ENCODE measurements around the gene TGDS.
"Not testable (repeated sequence)": the region's sequence is repeated elsewhere in the genome, so short reads cannot be mapped to it uniquely, and the experiment has no call there.

TGDS gene, protein sequence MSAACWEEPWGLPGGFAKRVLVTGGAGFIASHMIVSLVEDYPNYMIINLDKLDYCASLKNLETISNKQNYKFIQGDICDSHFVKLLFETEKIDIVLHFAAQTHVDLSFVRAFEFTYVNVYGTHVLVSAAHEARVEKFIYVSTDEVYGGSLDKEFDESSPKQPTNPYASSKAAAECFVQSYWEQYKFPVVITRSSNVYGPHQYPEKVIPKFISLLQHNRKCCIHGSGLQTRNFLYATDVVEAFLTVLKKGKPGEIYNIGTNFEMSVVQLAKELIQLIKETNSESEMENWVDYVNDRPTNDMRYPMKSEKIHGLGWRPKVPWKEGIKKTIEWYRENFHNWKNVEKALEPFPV

DNA sequence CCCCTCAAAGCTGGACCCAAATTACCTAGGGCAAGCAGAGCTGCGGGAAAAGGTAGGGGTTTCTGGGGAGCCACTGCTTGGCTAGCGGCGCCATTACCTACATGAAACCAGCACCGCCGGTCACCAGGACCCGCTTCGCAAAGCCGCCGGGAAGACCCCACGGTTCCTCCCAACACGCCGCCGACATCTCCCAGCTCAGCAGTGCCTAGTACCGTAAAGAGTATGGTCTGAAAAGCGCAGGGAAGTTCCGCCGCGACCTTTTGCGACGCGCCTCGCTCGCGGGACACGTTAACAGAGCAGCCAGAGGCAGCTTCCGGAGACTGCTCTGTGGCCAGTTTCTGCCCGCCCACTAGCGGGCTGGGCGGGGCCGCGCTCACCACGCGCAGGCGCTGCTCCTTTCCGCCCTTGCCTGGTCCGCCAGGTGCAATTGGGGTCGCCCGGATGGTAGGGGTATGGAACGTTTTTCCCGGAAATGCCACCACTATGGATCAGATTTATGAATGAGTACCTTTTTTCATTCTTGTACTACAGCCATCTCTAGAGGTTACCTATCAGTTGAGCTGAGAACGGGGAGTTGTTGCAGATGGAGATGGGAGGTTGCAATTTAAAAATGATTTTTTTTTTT, at the start of gene TGDS:
TSS of gene TGDS (minus strand) at position 203 of the 625 bp plus-strand sequence. CDS start at position 187, 16 bp downstream.
- peak; percentile 53 to 74 (median 71) for DNase-seq (ENCODE audit: low read depth in 2 of 3, low spot score in 2 of 3)

DNA sequence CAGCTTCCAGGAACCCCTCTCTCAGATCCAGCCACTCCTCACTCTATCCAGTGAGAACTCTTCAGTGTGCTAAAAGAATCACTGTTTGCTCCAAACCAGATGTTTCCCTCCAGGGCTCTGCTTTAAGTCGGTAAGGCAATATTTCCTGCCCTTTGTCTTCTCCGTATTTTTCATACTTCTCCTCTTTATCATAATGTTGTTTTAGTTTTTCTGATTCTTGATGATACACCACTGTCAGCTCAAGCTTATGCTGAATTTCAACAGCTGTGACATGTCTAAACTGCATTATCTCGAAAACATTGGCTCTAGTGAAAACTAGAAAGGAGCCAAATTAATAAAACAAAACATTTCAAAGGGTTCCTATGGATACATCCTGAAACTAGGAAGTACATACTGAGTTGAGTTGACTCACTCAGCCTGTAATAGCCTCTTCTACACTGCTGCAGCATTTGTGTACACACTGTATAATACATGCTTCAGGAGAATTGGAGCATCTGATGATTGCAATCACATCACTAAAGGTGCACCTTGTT, 45.5 kb upstream of the TGDS start:
- no peak for DNase-seq (ENCODE audit: low read depth in 2 of 3, low spot score in 2 of 3)

DNA sequence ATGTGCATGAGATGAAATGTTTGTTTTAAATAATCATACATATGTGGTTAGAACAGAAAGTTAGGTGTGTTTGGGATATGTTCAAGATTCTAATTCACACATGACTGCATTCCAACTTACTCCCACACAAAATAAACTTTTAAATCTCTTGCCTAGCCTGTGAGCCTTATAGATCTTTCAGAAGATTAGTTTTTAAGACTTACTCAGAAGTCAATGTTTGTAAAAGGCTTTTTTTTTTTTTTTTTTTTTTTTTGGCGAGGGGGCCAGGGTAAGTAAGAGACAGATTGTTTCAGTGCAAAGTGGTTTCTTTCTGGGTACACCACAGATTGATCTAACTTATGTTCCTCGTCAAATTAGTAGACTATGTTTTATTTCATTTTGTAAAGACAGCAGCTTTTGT, 44.8 kb upstream of the TGDS start:
- no peak for DNase-seq (ENCODE audit: low read depth in 2 of 3, low spot score in 2 of 3)

DNA sequence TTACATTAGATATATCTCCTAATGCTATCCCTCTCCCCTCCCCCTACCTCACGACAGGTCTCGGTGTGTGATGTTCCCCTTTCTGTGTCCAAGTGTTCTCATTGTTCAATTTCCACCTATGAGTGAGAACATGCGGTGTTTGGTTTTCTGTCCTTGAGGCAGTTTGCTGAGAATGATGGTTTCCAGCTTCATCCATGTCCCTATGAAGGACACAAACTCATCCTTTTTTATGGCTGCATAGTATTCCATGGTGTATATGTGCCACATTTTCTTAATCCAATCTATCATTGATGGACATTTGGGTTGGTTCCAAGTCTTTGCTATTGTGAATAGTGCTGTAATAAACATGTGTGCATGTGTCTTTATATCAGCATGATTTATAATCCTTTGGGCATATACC, 41.7 kb upstream of the TGDS start:
- not testable (repeated sequence) for DNase-seq (ENCODE audit: low read depth in 2 of 3, low spot score in 2 of 3)

DNA sequence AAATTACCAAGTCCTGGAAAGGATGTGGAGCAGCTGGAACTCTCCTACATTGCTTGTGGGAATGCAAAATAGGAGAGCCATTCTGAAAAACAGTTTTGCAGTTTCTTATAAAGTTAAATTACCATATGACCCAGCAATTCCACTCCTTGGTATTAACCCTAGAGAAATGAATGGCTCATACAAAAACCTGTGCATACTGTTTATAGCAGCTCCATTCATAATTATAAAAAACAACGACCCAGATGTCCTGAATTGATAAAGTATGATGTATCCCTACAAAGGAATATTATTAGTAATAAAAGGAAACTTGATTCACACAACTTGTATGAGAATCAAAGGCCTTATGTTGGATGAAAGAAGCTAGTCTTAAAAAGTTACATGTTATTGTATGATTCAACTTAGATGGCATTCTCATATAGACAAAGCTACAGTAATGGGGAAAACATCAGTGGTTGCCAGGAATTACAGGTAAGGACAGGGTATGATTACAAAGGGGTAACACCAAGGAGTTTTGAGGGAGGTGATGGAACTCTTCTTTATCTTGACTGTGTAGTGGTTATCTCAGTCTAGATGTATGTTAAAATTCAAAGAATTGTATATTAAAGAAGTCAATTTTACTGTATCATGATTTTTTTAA, 41.1 kb upstream of the TGDS start:
- DNase-seq (ENCODE audit: low read depth in 2 of 3, low spot score in 2 of 3) = no peak

DNA sequence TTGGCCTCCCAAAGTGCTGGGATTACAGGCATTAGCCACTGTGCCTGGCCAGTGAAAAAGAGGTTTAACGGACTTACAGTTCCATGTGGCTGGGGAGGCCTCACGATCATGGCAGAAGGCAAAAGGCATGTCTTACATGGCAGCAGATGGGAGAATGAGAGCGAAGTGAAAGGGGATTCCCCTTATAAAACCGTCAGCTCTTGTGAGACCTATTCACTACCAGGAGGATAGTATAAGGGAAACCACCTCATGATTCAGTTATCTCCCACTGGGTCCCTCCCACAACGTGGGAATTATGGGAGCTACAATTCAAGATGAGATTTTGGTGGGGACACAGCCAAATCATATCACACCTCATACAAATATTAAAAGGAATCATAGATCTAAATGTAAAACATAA, 40.1 kb upstream of the TGDS start:
- DNase-seq (ENCODE audit: low read depth in 2 of 3, low spot score in 2 of 3) = not testable (repeated sequence)

DNA sequence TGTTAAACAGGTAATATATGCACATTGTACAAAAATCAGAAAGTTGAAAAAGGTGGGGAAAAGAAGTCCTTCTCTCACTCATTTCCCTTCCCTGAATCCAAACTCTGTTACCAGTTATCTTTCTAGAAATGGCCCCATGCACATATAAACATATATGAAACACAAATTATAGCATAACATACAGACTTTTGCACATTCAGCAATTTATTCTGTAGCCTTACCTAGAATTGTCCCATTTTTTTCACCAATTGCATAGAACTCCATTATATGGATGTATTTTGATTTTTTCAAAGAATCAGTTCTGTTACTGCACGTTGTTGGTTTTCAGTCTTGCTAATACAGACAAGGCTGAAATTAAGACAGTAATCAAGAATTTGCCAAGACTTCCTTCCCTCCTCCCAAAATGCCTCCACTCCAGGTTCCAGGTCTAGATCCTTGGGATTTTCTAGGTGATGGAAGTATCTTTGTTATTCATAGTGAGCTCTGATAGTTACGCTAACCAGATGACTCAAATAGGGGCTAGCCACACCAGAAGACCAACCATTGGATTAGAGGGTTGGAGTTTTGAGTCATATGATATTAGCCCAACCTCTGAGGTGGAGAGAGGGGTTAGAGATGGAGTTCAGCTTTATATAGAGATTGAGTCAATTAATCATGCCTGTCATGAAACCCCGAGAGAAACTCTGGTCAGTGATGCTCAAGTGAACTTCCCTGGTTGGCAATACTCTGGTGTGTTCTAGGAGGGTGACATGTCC, 36.5 kb upstream of the TGDS start:
- DNase-seq (ENCODE audit: low read depth in 2 of 3, low spot score in 2 of 3) = no peak

DNA sequence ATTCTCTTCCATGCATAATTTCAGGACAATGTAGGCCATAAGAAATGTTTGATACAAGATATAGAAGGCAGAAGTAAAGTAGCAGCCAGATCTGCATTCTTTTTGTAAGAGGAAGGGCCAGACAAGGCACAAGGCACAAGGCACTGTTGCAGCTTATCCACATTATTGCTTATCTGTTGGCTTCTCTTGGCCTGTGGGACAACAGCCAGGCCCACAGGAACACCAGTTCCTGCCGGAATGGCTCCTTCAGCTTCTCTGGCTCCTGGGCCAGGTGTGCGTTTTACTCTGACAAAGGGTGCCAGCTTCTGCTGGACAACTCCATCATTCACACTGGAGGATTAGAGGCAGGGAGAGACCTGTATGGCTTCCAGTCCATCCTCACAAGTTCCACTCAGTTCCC, 34.9 kb upstream of the TGDS start:
- DNase-seq (ENCODE audit: low read depth in 2 of 3, low spot score in 2 of 3) = no peak

DNA sequence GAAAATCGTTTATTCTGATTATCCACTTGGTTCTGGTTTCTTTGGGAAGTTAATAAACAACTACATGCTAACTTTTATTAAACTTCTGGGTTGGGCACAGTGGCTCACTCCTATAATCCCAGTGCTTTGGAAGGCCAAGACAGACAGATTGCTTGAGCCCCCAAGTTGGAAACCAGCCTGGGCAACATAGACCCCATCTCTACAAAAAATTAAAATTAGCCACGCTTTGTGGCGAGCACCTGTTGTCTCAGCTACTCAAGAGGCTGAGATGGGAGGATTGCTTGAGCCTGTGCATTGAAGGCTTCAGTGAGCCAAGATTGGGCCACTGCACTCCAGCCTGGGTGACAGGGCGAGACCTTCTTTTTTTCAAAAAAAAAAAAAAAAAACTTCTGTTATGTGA, 27.4 kb upstream of the TGDS start:
- no peak for DNase-seq (ENCODE audit: low read depth in 2 of 3, low spot score in 2 of 3)

DNA sequence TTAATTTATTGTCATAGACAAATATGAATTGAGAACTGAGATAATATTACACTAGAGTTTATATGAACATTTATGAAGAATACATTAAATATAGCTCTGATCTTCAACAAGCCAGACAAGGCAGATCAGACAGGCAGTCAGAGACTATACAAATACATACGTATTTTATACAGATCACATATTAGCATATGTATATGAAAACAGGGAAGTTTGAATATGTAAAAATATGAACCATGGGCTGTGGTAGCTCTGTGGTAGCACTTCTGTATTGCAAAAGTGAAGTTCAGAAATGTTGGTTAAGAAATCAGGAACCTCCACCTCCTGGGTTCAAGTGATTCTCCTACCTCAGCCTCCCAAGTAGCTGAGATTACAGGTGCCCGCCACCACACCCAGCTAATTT, 26.4 kb upstream of the TGDS start:
- no peak for DNase-seq (ENCODE audit: low read depth in 2 of 3, low spot score in 2 of 3)

DNA sequence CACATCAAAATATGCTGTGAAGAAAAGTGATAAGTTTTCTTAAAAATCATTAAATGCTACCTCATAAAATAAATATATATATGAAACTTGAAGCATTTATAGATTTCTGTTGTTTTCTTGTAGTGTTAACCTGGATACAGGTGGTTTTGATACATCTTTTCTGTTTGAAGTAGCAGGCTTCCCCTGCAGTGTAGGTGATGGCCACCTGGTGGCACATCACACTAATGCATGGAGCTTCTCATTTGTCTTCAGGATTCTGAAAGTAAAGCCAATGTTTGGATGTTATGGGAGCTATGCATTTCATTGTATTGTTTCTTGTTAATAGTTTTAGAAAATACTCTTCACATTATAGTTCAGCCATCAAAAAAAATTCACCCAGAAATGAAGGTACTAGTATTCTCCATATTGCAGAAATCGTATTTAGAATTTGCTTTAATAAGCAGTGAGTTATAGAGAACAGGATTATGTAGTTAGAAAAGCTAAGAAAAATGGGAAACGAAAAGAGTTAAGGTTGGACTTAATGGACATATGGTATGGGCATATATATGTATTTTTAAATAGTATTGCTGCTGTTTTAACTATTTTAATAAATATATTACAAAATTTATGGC, 24.4 kb upstream of the TGDS start:
- no peak for DNase-seq (ENCODE audit: low read depth in 2 of 3, low spot score in 2 of 3)

DNA sequence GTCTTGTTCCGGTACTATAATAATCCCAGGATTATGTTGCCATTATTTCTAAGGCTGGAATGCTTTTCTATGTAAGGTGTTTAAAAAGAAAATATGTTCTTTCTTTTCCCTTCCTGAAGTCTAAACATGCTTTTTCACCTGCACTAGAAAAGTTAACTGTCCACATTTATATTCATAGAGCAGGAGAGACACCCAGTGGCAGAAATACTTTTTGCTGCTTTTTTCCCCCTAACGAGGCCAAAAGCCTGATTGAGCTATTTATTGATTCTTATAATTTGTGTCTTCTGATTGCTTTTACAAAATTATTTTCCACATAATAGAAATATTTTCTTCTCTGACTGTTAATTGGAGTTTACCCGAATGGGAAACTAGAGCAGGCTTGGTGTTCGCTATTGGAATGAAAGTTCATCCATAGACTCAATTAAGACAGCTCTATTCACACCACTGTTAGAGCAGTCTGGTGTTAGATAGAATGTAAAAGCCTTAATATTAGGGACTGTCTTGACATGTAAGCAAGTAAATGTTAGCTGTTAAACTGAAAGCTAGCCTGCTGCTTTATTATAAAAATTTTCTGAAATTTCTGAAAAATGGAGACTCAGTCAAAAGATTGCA, 21.5 kb upstream of the TGDS start:
- no peak for DNase-seq (ENCODE audit: low read depth in 2 of 3, low spot score in 2 of 3)

DNA sequence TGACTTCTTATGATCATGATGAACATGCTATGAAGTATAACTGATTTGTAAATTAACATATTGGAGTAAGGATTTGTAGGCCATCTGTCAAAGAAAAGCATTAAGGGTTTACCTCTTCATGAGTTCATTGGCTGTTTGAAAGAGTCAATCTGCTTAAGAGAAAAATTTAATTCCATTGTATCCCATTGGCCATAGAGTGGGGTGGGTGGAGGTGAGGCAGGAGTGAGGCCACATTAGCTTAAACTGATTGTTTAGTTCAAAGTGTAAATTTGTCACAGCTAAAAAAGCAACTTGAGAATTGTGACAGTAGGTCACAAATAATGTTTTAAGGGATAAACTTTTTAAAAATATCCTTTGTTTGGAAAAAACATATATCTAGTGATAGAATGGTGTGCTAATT, 17.1 kb upstream of the TGDS start:
- DNase-seq (ENCODE audit: low read depth in 2 of 3, low spot score in 2 of 3) = no peak

DNA sequence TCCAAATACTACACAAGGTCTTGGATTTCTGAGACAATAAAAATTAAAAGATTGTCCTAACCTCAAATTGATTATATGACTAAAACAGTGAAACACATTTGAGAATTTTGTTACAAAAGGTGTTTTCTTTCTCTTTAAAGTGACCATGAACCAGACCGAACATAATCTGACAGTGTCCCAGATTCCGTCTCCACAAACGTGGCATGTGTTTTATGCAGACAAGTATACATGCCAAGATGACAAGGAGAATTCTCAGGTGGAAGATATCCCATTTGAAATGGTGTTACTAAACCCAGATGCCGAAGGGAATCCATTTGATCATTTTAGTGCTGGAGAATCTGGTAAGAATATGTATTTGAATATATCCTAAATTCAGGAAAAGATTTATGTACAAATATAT, 16.1 kb upstream of the TGDS start:
- no peak for DNase-seq (ENCODE audit: low read depth in 2 of 3, low spot score in 2 of 3)

DNA sequence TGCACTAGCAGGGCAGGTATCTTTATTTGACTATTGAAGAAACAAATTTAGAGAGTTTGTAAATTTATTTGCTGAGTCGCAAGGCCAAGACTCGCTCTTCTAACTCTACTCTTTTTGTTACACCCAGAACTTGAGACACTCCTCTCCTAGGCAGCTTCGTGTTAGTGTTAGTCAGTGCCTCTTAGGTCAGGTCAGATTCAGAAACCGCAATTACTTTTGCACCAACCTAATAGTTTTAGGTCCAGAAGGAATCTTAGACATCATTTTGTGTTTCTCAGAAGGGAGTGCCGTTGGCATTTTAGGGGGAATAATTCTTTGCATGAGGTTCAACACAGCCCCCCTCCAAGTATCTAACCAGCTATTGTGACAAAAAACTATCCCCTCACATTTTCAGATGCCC, 14.5 kb upstream of the TGDS start:
- DNase-seq (ENCODE audit: low read depth in 2 of 3, low spot score in 2 of 3) = no peak

DNA sequence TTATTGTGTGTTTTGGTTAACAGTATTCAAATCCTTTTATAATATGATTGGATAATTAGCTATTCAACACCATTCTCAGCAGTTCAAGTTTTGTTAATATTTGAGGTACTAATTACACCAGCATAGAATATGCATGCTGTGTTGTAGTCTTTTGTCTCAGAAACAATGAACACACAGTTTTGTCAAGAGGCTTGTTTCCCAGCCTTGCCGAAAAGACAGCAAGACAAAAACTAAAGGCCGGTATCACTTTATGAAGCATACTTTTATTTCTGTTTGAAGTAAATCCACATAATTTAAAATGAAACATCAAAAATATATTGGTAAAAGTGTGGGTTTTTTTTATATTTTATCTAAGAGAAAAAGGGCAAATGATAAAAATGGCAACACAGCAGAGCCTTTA, 13.2 kb upstream of the TGDS start:
- DNase-seq (ENCODE audit: low read depth in 2 of 3, low spot score in 2 of 3) = no peak

DNA sequence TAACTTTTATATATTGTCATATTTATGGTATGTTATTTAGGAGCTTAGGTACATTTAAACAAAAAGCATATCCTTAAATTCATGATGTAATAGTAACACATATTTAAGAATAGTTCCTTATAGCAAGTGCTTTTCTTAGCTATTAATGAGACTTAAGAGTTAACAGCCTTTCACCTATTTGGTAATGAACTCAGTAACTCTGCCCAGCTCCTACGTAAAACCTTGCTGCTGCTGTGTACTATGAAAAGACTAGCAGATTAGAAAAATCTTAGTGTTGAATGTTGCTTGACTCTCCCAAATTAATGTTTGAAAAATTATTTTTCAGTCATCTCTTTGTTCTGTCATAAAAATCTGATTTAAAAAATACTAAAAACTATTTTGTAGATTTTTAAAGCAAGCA, 12.6 kb upstream of the TGDS start:
- DNase-seq (ENCODE audit: low read depth in 2 of 3, low spot score in 2 of 3) = no peak

DNA sequence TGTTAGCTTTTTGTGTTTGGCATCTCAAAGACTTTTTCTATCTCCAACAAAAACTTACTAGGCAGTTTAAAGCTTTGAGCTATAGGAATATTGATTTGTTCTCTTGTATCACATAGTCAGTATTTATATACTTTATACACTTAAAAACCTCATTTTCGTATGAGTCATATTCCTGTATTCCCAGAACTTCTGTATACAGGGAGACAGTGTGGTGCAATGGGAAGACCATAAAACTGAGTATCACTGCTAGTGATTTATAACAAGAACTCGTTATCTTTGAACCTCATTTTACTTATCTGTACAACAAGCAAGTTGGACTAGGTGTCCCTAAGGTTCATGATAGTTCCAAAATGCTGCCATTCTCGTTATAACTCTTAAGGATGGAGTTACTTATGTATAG, 12.0 kb upstream of the TGDS start:
- no peak for DNase-seq (ENCODE audit: low read depth in 2 of 3, low spot score in 2 of 3)

DNA sequence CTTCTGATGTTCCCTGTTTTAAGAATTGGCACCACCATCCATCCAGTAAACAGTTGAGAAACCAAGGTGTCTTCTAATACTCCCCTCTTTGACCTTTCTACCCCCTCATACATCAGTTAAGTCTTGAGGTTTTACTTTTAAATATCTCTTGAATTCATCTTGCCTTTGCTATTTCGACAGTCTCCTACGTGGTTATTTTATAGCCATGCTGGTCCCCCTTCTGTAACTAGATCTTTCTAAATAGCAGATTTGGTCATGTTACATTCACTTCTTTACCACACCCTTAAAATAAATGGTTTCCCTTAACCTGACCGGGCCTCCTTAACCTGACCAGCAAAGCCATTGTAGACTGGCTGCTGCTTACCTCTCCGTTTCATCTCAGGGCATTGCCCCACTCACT, 11.1 kb upstream of the TGDS start:
- DNase-seq (ENCODE audit: low read depth in 2 of 3, low spot score in 2 of 3) = no peak

DNA sequence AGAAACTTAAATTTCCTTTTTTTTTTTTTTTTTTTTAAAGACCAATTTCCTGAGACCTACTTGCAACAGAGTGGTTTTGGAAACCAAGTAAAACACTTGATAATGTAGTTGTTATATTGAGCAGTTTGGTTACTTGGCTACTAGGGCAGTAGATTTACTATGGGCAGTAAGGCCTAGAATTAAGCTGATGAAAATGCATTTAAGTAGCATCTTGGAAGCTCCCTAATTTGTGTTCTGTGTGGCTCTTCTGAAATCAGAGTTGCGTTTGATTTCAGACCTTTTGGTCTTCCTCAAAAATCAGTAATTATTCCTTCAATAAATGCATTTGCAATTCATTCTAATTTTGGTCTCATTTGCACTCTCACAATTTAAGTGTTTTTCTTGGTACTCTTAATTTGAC, 6.5 kb upstream of the TGDS start:
- DNase-seq (ENCODE audit: low read depth in 2 of 3, low spot score in 2 of 3) = no peak
